Measurements from ENCODE around the gene OPA3.

- TF ChIP-seq CTCF (IDR thresholded peaks at IDR 0.05): no peak
- no peak for TF ChIP-seq EZH2phosphoT487 (IDR thresholded peaks at IDR 0.05)
Measured at GRCh38 chr19:45577111-45577905, 7.3 kb downstream of the OPA3 start.
